ENCODE results near the gene TASOR. TPM values are rescaled to one million over a fixed set of nuclear protein-coding genes. Genes with fewer than 3 reads are reported as not detected.
A peak's percentile ranks its signal among the peaks of the same experiment; 100 is the strongest.
"Not testable (repeated sequence)": the region's sequence is repeated elsewhere in the genome, so short reads cannot be mapped to it uniquely, and the experiment has no call there.

Gene TASOR
- total RNA-seq, 4 donors from 2014 or later: 65.2 to 87.4 (median 76.1) TPM

DNA sequence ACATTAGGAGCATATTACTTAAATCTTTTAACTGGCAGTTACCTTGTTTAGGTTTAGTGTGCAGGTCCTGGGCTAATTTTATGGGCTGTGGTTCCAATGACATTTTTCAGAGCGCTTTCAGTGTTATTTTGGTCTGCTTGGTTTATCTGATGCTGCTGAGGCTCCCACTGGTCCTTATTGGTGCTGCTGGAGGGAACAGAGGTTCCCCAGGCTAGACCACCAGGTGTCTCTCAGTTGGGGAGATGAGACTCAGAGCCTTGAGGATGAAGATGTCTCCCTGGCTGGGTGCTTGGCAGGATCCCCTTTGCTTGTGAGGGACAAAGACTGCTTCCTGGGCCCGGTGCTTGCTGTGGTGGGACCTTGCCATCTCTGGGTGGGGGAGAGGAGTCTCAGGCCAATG lies 28.3 kb upstream of the TASOR start:
- no peaks in the 10 kb centered on the region for H3K36me3 ChIP-seq
- no peaks in the 10 kb centered on the region for H3K4me1 ChIP-seq
- H3K9me3 ChIP-seq: peaks cover 0 to 11% (median 0%) of the 10 kb centered on the region in 3 donors
- no peak for ATAC-seq
- H3K27ac ChIP-seq: no peak overlapping the region
- no peaks in the 10 kb centered on the region for H3K27me3 ChIP-seq
- no peak overlapping the region for H3K4me3 ChIP-seq
- 67 to 100% methylated on average over 1 of the region's 2 CpGs for WGBS, 2 donors (ENCODE audit: low coverage in 1 of 2)
- TF ChIP-seq POLR2AphosphoS5 (IDR thresholded peaks at IDR 0.05) (no peak), EP300 (IDR thresholded peaks at IDR 0.05) (no peak), POLR2A (IDR thresholded peaks at IDR 0.05) (no peak)
- TF ChIP-seq, protein P1, sequence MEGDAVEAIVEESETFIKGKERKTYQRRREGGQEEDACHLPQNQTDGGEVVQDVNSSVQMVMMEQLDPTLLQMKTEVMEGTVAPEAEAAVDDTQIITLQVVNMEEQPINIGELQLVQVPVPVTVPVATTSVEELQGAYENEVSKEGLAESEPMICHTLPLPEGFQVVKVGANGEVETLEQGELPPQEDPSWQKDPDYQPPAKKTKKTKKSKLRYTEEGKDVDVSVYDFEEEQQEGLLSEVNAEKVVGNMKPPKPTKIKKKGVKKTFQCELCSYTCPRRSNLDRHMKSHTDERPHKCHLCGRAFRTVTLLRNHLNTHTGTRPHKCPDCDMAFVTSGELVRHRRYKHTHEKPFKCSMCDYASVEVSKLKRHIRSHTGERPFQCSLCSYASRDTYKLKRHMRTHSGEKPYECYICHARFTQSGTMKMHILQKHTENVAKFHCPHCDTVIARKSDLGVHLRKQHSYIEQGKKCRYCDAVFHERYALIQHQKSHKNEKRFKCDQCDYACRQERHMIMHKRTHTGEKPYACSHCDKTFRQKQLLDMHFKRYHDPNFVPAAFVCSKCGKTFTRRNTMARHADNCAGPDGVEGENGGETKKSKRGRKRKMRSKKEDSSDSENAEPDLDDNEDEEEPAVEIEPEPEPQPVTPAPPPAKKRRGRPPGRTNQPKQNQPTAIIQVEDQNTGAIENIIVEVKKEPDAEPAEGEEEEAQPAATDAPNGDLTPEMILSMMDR (IDR thresholded peaks at IDR 0.05): no peak

GRCh38 chr3:56707412-56707811 lies 24.3 kb upstream of the TASOR start:
- not testable (repeated sequence) for H3K9me3 ChIP-seq, H3K4me1 ChIP-seq, H3K27ac ChIP-seq, H3K4me3 ChIP-seq, ATAC-seq, H3K27me3 ChIP-seq, H3K36me3 ChIP-seq
- WGBS, 2 donors (ENCODE audit: low coverage in 1 of 2): 81 to 89% methylated on average over 6 of the region's 6 CpGs

DNA sequence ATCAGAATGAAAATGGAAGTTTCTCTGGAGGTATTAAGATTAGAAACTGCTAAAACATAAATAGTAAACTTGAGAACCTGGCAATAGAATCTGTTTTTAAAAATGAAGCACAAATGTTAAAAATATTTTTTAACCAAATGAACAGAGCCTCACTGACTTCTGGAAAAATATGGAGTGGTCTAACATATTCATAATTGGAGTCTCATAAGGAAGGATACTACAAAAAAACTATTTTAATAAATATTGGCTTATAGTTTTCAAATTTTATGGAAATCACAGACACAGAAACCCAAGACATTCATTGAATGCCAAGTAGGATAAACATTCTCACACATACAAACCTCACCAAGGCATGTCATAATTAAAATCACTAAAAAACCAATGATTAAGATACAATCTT lies 23.6 kb upstream of the TASOR start:
- no peaks in the 10 kb centered on the region for H3K27me3 ChIP-seq
- H3K4me3 ChIP-seq: no peak overlapping the region
- peaks cover 0 to 8% (median 0%) of the 10 kb centered on the region in 3 donors for H3K4me1 ChIP-seq
- ATAC-seq: no peak
- H3K9me3 ChIP-seq: no peaks in the 10 kb centered on the region
- H3K36me3 ChIP-seq: no peaks in the 10 kb centered on the region
- no peak for TF ChIP-seq POLR2A (IDR thresholded peaks at IDR 0.05)
- TF ChIP-seq, protein P1 (IDR thresholded peaks at IDR 0.05): no peak
- TF ChIP-seq POLR2AphosphoS5 (IDR thresholded peaks at IDR 0.05): no peak
- no peak for TF ChIP-seq EP300 (IDR thresholded peaks at IDR 0.05)
- H3K27ac ChIP-seq: no peak overlapping the region

DNA sequence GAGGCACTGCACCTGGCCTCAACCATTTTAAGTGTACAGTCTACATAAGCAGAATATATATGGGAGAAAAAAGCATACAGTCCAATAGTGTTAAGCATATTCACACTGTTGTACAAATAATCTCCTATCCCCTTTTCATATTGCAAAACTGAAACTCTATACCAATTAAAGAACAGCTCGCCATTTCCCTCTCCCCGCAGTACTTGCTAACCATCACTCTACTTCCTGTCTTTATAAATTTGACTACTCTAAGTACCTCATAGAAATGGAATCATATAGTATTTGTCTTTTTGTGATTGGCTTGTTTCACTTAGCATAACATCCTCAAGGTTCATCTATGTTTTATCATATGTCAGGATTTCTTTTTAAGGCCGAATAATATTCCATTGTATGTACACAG lies 21.6 kb upstream of the TASOR start:
- H3K27ac ChIP-seq: no peak overlapping the region
- no peaks in the 10 kb centered on the region for H3K36me3 ChIP-seq
- no peak overlapping the region for H3K4me3 ChIP-seq
- TF ChIP-seq, protein P1 (IDR thresholded peaks at IDR 0.05): no peak
- TF ChIP-seq EP300 (IDR thresholded peaks at IDR 0.05) (no peak), POLR2AphosphoS5 (IDR thresholded peaks at IDR 0.05) (no peak), POLR2A (IDR thresholded peaks at IDR 0.05) (no peak)
- 92 to 94% methylated on average over 3 of the region's 3 CpGs for WGBS, 2 donors (ENCODE audit: low coverage in 1 of 2)
- ATAC-seq: no peak
- no peaks in the 10 kb centered on the region for H3K9me3 ChIP-seq
- H3K27me3 ChIP-seq: no peaks in the 10 kb centered on the region
- H3K4me1 ChIP-seq: peaks cover 0 to 8% (median 0%) of the 10 kb centered on the region in 3 donors

DNA sequence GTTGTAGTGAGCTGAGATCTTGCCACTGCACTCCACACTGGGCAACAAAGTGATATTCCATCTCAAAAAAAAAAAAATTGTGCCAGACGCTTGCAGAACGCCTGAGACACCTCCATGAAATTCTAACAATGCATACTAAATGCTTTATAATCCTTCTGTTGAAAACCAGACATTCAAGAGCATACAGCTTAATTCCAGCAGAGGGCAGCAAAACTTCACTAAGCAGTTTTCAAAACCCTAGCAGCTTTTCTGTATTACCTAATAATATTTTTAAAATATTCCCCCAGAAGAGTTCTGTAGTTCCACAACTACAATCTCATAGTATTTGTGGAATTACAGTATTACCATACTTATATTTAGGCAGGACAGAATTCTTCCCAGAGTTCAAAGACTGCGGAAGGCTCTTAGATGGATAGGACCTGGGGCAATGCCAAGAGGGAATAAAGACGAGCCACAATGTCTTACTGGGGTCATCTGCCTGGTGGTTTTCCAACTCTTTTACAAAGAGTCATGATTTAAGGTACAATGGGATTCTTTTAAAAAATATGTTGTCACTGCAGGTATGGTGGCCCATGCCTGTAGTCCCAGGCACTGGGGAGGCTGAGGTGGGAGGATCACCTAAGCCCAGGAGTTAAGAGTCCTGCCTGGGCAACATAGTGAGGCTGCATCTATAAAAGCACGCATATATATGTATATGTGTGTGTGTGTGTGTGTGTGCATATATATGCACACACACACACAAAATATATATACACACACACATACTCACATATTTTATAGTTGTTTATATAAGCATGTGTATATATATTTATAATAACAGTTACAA lies 19.6 kb upstream of the TASOR start:
- Histone ChIP-seq H3K36me3 (no peaks in the 10 kb centered on the region), H3K4me3 (no peak overlapping the region), H3K27me3 (no peaks in the 10 kb centered on the region), H3K27ac (no peak overlapping the region), H3K9me3 (no peaks in the 10 kb centered on the region), H3K4me1 (peaks cover 0 to 8% (median 0%) of the 10 kb centered on the region in 3 donors)
- TF ChIP-seq EP300 (IDR thresholded peaks at IDR 0.05): no peak
- TF ChIP-seq, protein P1 (IDR thresholded peaks at IDR 0.05): peak; percentile 85 to 91 (median 88)
- peak; percentile 71 for ATAC-seq
- WGBS, 2 donors (ENCODE audit: low coverage in 1 of 2): 0 to 29% methylated on average over 2 to 5 of the region's 5 CpGs

All from gastroesophageal sphincter (tissue), 4 donors.